ENCODE measurements around the gene MMP21.

DNA sequence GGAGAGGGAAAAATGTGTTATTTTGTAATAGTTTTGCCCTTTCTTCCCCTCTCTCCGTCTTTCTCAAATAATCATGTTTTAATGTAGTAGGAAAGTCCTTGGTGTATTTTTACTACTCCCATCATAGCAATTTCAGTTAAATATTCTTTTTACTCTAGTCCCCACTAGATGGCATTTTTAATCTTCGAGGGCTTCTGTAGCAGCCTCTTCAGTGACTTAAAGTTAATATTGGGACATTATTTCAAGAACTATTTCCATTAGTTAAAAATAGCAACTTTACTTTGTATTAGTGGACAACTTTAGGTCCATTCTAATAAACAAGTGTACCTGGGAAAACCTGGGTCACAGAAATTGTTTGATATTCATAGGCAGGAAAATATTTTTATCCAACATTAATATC, 33.2 kb downstream of the MMP21 start:
- TF ChIP-seq CREB1 (IDR thresholded peaks at IDR 0.05; ENCODE audit: low read depth) (no peak), TAF1 (IDR thresholded peaks at IDR 0.05; ENCODE audit: low read depth) (no peak), YY1 (IDR thresholded peaks at IDR 0.05; ENCODE audit: low read depth) (no peak), EP300 (IDR thresholded peaks at IDR 0.05; ENCODE audit: borderline replicate concordance) (no peak), TCF12 (IDR thresholded peaks at IDR 0.05; ENCODE audit: low read depth) (no peak), EGR1 (IDR thresholded peaks at IDR 0.05) (no peak), CEBPB (IDR thresholded peaks at IDR 0.05) (no peak), RAD21 (IDR thresholded peaks at IDR 0.05; ENCODE audit: low read depth) (no peak), ZBTB7A (IDR thresholded peaks at IDR 0.05; ENCODE audit: low read depth) (no peak), FOXM1 (IDR thresholded peaks at IDR 0.05; ENCODE audit: borderline replicate concordance, low read depth) (no peak)
- TF ChIP-seq, protein P1, sequence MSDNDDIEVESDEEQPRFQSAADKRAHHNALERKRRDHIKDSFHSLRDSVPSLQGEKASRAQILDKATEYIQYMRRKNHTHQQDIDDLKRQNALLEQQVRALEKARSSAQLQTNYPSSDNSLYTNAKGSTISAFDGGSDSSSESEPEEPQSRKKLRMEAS (IDR thresholded peaks at IDR 0.05), result no peak
- TF ChIP-seq, protein P2, sequence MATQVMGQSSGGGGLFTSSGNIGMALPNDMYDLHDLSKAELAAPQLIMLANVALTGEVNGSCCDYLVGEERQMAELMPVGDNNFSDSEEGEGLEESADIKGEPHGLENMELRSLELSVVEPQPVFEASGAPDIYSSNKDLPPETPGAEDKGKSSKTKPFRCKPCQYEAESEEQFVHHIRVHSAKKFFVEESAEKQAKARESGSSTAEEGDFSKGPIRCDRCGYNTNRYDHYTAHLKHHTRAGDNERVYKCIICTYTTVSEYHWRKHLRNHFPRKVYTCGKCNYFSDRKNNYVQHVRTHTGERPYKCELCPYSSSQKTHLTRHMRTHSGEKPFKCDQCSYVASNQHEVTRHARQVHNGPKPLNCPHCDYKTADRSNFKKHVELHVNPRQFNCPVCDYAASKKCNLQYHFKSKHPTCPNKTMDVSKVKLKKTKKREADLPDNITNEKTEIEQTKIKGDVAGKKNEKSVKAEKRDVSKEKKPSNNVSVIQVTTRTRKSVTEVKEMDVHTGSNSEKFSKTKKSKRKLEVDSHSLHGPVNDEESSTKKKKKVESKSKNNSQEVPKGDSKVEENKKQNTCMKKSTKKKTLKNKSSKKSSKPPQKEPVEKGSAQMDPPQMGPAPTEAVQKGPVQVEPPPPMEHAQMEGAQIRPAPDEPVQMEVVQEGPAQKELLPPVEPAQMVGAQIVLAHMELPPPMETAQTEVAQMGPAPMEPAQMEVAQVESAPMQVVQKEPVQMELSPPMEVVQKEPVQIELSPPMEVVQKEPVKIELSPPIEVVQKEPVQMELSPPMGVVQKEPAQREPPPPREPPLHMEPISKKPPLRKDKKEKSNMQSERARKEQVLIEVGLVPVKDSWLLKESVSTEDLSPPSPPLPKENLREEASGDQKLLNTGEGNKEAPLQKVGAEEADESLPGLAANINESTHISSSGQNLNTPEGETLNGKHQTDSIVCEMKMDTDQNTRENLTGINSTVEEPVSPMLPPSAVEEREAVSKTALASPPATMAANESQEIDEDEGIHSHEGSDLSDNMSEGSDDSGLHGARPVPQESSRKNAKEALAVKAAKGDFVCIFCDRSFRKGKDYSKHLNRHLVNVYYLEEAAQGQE (IDR thresholded peaks at IDR 0.05; ENCODE audit: low read depth), result no peak
